Stimulated activated CD8-positive, alpha-beta memory T cell treated with anti-CD3 and anti-CD28 coated beads, Interleukin-2, amount 100 ng/mL, for 1 hour (primary cell): Measurements from ENCODE around the gene CCDC201.
"Not testable (repeated sequence)": the region's sequence is repeated elsewhere in the genome, so short reads cannot be mapped to it uniquely, and the experiment has no call there.

ENCODE experiments used
- DNase-seq, 2 donors: peaks; one replicate each; pipeline ENCODE4 v3.0.0-alpha.2; 2020; ENCODE audit warnings: low read depth in 2 of 2

The CCDC201 gene

GRCh38 chr7:45817016-45817415 lies 55.9 kb downstream of the CCDC201 start:
- DNase-seq = not testable (repeated sequence)

GRCh38 chr7:45814216-45815118 lies 58.4 kb downstream of the CCDC201 start:
- not testable (repeated sequence) for DNase-seq

GRCh38 chr7:45813771-45814170 lies 59.1 kb downstream of the CCDC201 start:
- DNase-seq = not testable (repeated sequence)

- no peak for DNase-seq
These were observed 59.9 kb downstream of the CCDC201 start for GRCh38 chr7:45812946-45813345.

- not testable (repeated sequence) for DNase-seq
These were observed 61.1 kb downstream of the CCDC201 start for GRCh38 chr7:45811652-45812234.

- not testable (repeated sequence) for DNase-seq
These were observed 62.4 kb downstream of the CCDC201 start for GRCh38 chr7:45810451-45811005.
